A172 (cell line): ENCODE measurements around the gene MBTPS2. TPM values are rescaled to one million over a fixed set of nuclear protein-coding genes. Genes with fewer than 3 reads are reported as not detected.
"Not testable (repeated sequence)": the region's sequence is repeated elsewhere in the genome, so short reads cannot be mapped to it uniquely, and the experiment has no call there.

Source experiments
- DNase-seq: peaks from one replicate; pipeline ENCODE4 v3.0.0-alpha.2; 2015; ENCODE audit warnings: low spot score
- total RNA-seq: library from RNA; depleted of rRNA; stranded (reverse); fragments of >200 nt; shearing (Covaris generic); gene quantifications from 2 replicates; pipeline ENCODE4 v1.2.3, GENCODE V29; 2014

Gene MBTPS2
- total RNA-seq, 1 experiment from 2014 or later, result 15.9 TPM

DNA sequence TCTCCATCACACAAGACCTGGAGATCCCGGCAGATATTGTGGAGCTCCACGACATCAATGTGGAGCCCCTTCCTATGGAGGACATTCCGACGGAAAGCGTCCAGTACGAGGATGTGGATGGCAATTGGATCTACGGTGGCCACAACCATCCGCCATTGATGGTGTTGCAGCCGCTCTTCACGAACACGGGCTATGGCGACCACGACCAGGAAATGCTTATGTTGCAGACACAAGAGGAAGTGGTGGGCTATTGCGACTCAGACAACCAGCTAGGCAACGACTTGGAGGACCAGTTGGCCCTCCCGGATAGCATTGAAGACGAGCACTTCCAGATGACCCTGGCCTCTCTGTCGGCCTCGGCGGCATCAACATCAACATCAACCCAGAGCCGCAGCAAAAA lies 17.1 kb downstream of the MBTPS2 start:
- no peak for DNase-seq

- no peak for DNase-seq
Measured at GRCh38 chrX:21863241-21863640, 23.8 kb downstream of the MBTPS2 start.

- no peak for DNase-seq
Measured at GRCh38 chrX:21865436-21865835, 26.0 kb downstream of the MBTPS2 start.

DNA sequence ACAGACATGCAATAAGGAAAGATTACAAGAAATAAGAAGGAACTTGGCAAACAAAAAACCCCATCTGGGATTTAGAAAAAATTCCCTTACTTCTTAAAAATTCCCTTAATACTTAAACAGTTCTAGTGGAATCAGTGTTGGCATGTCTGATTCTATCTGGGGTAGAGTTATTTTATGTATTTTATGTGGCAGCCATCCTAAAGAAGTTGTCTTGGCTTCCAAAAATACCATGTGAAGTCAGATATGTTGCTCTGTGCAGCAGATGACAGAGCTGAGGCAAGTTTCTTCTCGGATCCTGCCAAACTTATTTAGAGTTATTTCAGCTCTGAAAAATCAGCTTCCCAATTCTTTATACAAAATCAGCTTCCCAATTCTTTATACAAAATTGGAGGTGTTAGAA lies 31.1 kb downstream of the MBTPS2 start:
- DNase-seq, result no peak

DNA sequence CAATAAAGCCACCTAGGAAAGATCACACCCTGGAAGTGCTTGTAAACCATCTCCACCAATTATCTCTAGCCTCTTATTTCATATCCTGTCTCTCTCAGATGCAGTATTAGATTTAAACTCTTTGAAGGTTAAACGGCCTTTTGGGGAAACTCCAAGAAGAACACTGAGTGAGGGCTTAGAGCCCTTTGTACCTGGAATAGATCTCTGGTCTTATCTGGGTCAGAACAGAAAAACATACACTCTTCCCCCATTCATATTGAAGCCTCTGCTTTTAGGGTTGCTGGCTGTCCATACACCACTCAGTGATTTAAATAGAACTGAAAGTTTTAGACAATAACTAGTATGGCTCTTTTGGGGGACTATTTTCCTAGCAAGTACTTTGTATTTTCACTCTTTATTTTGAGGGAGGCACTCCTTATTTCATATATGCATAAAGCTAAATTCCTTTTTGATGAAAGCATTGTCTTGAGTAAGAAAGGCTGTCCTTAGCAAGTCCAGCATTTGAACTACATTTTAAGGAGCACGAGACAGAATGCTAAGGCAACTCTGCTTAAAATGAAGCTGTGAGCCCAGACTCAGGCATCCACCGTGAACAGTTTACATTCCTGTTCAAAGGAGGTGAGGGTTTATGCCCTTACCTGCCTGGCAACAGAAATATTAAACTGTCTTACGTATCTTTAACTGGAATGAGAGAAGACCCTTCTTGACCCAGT lies 33.8 kb downstream of the MBTPS2 start:
- no peak for DNase-seq

GRCh38 chrX:21874182-21874581 lies 34.8 kb downstream of the MBTPS2 start:
- DNase-seq, result not testable (repeated sequence)

- DNase-seq, result no peak
Measured at GRCh38 chrX:21875013-21875412, 35.6 kb downstream of the MBTPS2 start.

DNA sequence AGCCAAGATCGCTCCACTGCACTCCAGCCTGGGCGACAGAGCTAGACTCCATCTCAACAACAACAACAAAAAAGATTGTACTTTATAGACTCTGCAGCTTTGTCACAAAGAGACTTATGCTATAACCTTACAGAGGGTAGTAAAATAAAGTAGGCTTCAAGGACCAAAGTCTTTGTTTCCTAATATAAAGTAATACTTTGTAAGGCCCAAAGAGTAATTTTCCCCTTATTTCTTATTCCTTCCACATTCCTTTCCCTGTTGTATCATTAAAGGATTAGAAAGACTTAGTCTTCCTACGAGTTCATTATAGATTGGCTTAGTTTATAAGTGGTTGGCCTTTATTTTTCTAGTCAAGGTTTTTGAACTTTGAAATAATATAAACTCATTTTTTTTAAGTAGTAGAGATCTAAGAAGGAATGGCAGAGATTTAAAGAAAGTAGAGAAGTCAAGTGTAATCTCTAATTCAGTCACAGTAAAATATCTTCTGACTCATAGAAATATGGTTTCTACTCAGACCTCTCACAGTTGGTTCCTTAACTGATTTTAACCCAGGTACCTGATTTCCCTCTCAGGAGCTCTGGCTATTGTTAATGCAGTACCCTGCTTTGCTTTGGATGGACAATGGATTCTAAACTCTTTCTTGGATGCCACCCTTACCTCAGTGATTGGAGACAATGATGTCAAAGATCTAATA lies 42.6 kb downstream of the MBTPS2 start:
- no peak for DNase-seq

- DNase-seq, result no peak
Measured at GRCh38 chrX:21883258-21883657, 43.8 kb downstream of the MBTPS2 start.

GRCh38 chrX:21885568-21885967 lies 46.2 kb downstream of the MBTPS2 start:
- DNase-seq, result no peak

GRCh38 chrX:21905313-21905712 lies 65.9 kb downstream of the MBTPS2 start:
- no peak for DNase-seq

- no peak for DNase-seq
Measured at GRCh38 chrX:21905953-21906352, 66.5 kb downstream of the MBTPS2 start.

DNA sequence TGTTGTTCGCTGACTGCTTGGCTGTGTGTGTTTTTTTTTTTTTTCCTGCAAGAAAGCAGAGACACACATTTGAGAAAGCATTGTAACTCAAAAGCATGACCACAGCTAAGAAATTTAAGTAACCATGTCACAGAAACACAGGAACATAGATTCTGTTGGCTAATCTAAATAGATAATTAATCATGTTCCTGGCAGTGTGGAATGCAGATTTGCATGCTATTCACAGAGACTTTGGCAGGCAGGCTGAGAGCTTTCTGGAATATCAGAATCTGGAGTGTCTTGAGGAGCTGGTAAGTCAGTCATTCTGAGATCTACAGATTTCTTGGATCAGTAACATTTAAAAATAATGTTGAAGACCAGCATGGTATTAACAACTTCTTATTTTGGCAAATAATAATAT lies 67.8 kb downstream of the MBTPS2 start:
- no peak for DNase-seq

- DNase-seq, result no peak
Measured at GRCh38 chrX:21911481-21911880, 72.1 kb downstream of the MBTPS2 start.

DNA sequence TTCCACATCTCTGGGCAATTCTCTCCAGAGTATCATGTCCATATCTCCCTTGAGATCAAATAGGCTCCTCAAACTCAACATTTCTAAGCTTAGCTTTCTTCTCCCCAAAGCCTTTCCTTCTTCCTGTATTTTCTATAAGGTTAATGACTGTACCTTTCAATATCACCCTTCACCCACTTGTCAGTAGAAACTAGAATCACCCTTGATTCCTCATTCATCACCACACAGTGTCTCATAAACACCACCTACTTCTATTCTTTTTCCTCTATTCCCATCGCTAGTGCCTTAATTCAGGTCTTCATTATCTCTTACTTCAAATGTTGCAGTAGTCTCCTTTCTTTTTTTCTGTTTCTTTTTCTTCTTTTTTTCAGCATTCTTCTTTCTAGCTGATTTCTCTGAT lies 72.8 kb downstream of the MBTPS2 start:
- no peak for DNase-seq

- no peak for DNase-seq
Measured at GRCh38 chrX:21912989-21913388, 73.6 kb downstream of the MBTPS2 start.

GRCh38 chrX:21926116-21926515 lies 86.7 kb downstream of the MBTPS2 start:
- peak; percentile 36 for DNase-seq

GRCh38 chrX:21926527-21927278 lies 87.3 kb downstream of the MBTPS2 start:
- DNase-seq, result peak; percentile 96

DNA sequence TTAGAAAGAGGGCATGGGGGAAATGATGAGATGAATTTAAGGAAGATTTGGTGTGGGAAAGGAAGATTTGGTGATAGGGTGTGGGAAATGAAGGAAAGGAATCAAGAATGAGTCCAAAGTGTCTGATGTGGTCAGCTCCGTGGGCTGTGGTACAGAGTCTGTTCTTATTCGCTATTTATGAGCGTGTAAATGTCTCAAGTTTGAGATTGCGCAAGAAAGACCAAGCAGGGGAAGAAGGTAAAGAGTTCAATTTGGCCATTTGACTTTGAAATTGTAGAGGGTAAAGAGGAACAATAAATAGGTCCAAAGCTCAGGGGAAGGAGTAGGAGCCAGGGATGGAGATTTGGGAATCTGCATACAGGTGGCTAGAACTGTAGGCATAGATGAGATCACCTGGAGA lies 89.8 kb downstream of the MBTPS2 start:
- no peak for DNase-seq

DNA sequence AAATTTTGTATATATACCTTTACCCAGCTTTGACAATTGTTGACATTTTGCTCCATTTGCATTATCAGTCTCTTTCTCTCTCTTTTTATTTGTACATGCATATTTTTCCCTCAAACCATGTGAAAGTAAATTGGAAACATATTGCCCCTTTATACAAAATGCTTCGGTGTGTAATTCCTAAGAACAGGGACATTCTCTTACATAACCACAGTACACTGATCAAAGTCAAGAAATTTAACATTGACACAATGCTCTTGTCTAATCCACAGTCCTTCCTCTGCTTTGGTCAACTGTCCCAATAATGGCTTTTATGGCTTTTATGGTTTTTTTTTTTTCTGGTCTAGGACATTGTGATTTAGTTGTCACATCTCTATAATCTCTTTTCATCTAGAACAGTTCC lies 91.6 kb downstream of the MBTPS2 start:
- no peak for DNase-seq

DNA sequence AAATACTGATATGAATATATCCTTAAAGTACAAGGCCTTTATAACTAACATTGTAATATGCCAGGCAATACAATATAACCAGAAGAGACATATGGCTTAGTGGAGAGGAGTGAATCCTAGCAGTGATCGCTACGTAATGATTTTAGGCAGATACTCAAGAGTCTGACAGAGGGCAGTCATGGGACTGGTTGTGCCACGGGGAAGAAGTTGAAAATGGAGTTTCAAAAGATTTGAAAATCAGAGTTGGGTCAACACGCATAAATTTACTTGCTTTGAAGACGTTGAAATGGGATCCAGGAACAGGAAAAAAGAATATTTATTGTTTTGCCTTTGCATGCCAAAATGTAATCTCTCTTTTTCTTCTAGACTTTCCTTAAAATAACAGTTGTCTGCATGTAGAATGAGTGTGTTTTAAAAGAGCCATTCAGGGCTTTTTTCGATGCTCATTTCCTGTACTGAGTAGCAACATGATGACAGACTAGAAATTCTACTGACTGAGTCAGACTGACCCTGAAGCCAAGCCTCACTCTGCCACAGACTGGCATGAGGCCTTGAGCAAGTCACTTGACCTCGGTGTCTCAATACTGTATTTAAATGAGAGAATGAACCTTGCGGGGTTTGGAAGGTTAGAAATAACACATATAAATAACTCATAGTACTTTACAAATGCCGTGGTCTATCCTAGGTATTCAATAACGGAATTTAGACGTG lies 93.0 kb downstream of the MBTPS2 start:
- peak; percentile 87 for DNase-seq

- no peak for DNase-seq
Measured at GRCh38 chrX:21933077-21933476, 93.7 kb downstream of the MBTPS2 start.
